AG09319 (cell line): ENCODE measurements around the gene PTPA.

Source experiments
- DNase-seq: peaks from one replicate; pipeline ENCODE4 v3.0.0-alpha.2; 2010; ENCODE audit warnings: low read depth; ENCODE audit errors: extremely low read depth
- CTCF ChIP-seq: IDR thresholded peaks from 2 replicates; pipeline ENCODE4 v1.5.1; 2011; ENCODE audit warnings: low read depth, mild to moderate bottlenecking, inconsistent platforms, low read length, moderate library complexity

PTPA gene

GRCh38 chr9:129104051-129104450 is 7.2 kb upstream of the PTPA start:
- TF ChIP-seq CTCF: no peak
- DNase-seq: no peak

GRCh38 chr9:129105857-129106694 is 5.1 kb upstream of the PTPA start:
- no peak for TF ChIP-seq CTCF
- DNase-seq: no peak

GRCh38 chr9:129107651-129108050 is 3.6 kb upstream of the PTPA start:
- no peak for DNase-seq
- no peak for TF ChIP-seq CTCF

- no peak for TF ChIP-seq CTCF
Measured at GRCh38 chr9:129108083-129108804, 3.0 kb upstream of the PTPA start.

GRCh38 chr9:129108805-129109536 is 2.2 kb upstream of the PTPA start:
- no peak for DNase-seq
- TF ChIP-seq CTCF: no peak

More at GRCh38 chr9:129108083-129108804, 3.0 kb upstream of the PTPA start:
- no peak for DNase-seq

- TF ChIP-seq CTCF: no peak
- no peak for DNase-seq
Measured at GRCh38 chr9:129109537-129109903, 1.7 kb upstream of the PTPA start.
